HCT116 (cell line): Measurements from ENCODE around the gene CLEC4C.

Experiments used
- CTCF ChIP-seq, 3 experiments: fragments of 200-600 bp in 1 of 3; sonication (generic) in 1 of 3; IDR thresholded peaks in 2 of 3; conservative IDR thresholded peaks in 1 of 3; 2 replicates each; pipeline ENCODE4 v1.5.1; 2012 to 2017; ENCODE audit warnings: low read depth in 2 of 3, low read length in 2 of 3, antibody characterized with exemption in 1 of 3, borderline replicate concordance in 1 of 3, control low read depth in 1 of 3, mild to moderate bottlenecking in 1 of 3, mixed read lengths in 1 of 3, mixed run types in 1 of 3, moderate library complexity in 1 of 3; ENCODE audit not compliant: insufficient read depth in 1 of 3
- POLR2A ChIP-seq: IDR thresholded peaks from 2 replicates; pipeline ENCODE4 v1.7.0; 2011; ENCODE audit warnings: borderline replicate concordance; ENCODE audit not compliant: insufficient read depth, insufficient read length; ENCODE audit errors: extremely low read depth
- RAD21 ChIP-seq: IDR thresholded peaks from 2 replicates; pipeline ENCODE4 v1.6.1; 2012; ENCODE audit warnings: low read depth, mild to moderate bottlenecking
- SIN3A ChIP-seq: IDR thresholded peaks from 2 replicates; pipeline ENCODE4 v1.6.1; 2012; ENCODE audit warnings: low read depth
- TCF7L2 ChIP-seq: IDR thresholded peaks from 2 replicates; pipeline ENCODE4 v1.7.0; 2011; ENCODE audit warnings: borderline replicate concordance, inconsistent platforms; ENCODE audit not compliant: insufficient read depth, insufficient read length; ENCODE audit errors: extremely low read depth
- TF ChIP-seq, protein P1 (sequence below): IDR thresholded peaks from 2 replicates; pipeline ENCODE4 v1.6.1; 2011; ENCODE audit warnings: mild to moderate bottlenecking, low read length, moderate library complexity; ENCODE audit not compliant: insufficient replicate concordance; ENCODE audit errors: extremely low read depth

GRCh38 chr12:7719946-7720730, 27.0 kb downstream of the CLEC4C start:
- TF ChIP-seq TCF7L2 (no peak), RAD21 (no peak), CTCF (IDR thresholded peaks at IDR 0.05 in 2 of 3, conservative IDR thresholded peaks at IDR 0.05 in 1 of 3; ENCODE audit: borderline replicate concordance in 1 of 3, insufficient read depth in 1 of 3, low read depth in 2 of 3, low read length in 2 of 3) (no peak), SIN3A (no peak), POLR2A (no peak)
- TF ChIP-seq, protein P1, sequence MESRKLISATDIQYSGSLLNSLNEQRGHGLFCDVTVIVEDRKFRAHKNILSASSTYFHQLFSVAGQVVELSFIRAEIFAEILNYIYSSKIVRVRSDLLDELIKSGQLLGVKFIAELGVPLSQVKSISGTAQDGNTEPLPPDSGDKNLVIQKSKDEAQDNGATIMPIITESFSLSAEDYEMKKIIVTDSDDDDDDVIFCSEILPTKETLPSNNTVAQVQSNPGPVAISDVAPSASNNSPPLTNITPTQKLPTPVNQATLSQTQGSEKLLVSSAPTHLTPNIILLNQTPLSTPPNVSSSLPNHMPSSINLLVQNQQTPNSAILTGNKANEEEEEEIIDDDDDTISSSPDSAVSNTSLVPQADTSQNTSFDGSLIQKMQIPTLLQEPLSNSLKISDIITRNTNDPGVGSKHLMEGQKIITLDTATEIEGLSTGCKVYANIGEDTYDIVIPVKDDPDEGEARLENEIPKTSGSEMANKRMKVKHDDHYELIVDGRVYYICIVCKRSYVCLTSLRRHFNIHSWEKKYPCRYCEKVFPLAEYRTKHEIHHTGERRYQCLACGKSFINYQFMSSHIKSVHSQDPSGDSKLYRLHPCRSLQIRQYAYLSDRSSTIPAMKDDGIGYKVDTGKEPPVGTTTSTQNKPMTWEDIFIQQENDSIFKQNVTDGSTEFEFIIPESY = no peak
